HG03520 (cell line): ENCODE data around the gene PTPRE.

Experiments
- ATAC-seq: cut with Tn5 transposase; IDR thresholded peaks from one replicate; pipeline ENCODE4 v1.9.1; 2021; ENCODE audit warnings: mild to moderate bottlenecking, moderate library complexity; ENCODE audit not compliant: unreplicated experiment

The PTPRE gene

GRCh38 chr10:127949831-127950230 is 42.9 kb downstream of the PTPRE start:
- ATAC-seq = no peak

- ATAC-seq = no peak
These were observed 45.1 kb downstream of the PTPRE start for GRCh38 chr10:127951861-127952574.

GRCh38 chr10:127952575-127952869 is 45.6 kb downstream of the PTPRE start:
- no peak for ATAC-seq

GRCh38 chr10:127952918-127953317 is 46.0 kb downstream of the PTPRE start:
- ATAC-seq = no peak

GRCh38 chr10:127953876-127954275 is 47.0 kb downstream of the PTPRE start:
- no peak for ATAC-seq

- no peak for ATAC-seq
These were observed 52.5 kb downstream of the PTPRE start for GRCh38 chr10:127959428-127959827.

GRCh38 chr10:127961071-127961470 is 54.2 kb downstream of the PTPRE start:
- no peak for ATAC-seq

GRCh38 chr10:127962205-127962604 is 55.3 kb downstream of the PTPRE start:
- no peak for ATAC-seq

- no peak for ATAC-seq
These were observed 56.2 kb downstream of the PTPRE start for GRCh38 chr10:127963136-127963535.

- no peak for ATAC-seq
These were observed 57.7 kb downstream of the PTPRE start for GRCh38 chr10:127964621-127965020.

- ATAC-seq = no peak
These were observed 60.0 kb downstream of the PTPRE start for GRCh38 chr10:127966875-127967274.

- ATAC-seq = no peak
These were observed 61.1 kb downstream of the PTPRE start for GRCh38 chr10:127968027-127968441.

- no peak for ATAC-seq
These were observed 61.8 kb downstream of the PTPRE start for GRCh38 chr10:127968659-127969058.

GRCh38 chr10:127971101-127971946 is 64.4 kb downstream of the PTPRE start:
- no peak for ATAC-seq

- no peak for ATAC-seq
These were observed 65.2 kb downstream of the PTPRE start for GRCh38 chr10:127971963-127972615.

- ATAC-seq = no peak
These were observed 66.0 kb downstream of the PTPRE start for GRCh38 chr10:127972751-127973357.

GRCh38 chr10:127973791-127974311 is 66.9 kb downstream of the PTPRE start:
- no peak for ATAC-seq

GRCh38 chr10:127974911-127975310 is 68.0 kb downstream of the PTPRE start:
- ATAC-seq = no peak

GRCh38 chr10:127976286-127976685 is 69.4 kb downstream of the PTPRE start:
- no peak for ATAC-seq

- no peak for ATAC-seq
These were observed 69.9 kb downstream of the PTPRE start for GRCh38 chr10:127976701-127977356.
